Trophoblast cell (in vitro differentiated cells and primary cell): Measurements from ENCODE around the gene FLACC1.

ENCODE experiments used
- DNase-seq, 2 donors: peaks; one replicate each; pipeline ENCODE4 v3.0.0-alpha.2; 2016
- H2AFZ ChIP-seq: 2 replicates; pipeline ENCODE4 v1.6.1; 2013; ENCODE audit warnings: low read length, moderate library complexity, mild to moderate bottlenecking; ENCODE audit not compliant: insufficient read depth, poor library complexity
- H2AK5ac ChIP-seq: 2 replicates; pipeline ENCODE4 v1.6.1; 2013; ENCODE audit warnings: mild to moderate bottlenecking, low read length
- H2BK120ac ChIP-seq: 2 replicates; pipeline ENCODE4 v1.6.1; 2013; ENCODE audit warnings: low read length, mild to moderate bottlenecking, moderate library complexity; ENCODE audit not compliant: insufficient read depth, poor library complexity
- H2BK12ac ChIP-seq: 2 replicates; pipeline ENCODE4 v1.6.1; 2013; ENCODE audit warnings: mild to moderate bottlenecking, low read length, moderate library complexity
- H2BK5ac ChIP-seq: 2 replicates; pipeline ENCODE4 v1.6.1; 2013; ENCODE audit warnings: low read length, low read depth, moderate library complexity, mild to moderate bottlenecking; ENCODE audit not compliant: poor library complexity
- H3K14ac ChIP-seq: 2 replicates; pipeline ENCODE4 v1.6.1; 2013; ENCODE audit warnings: mild to moderate bottlenecking, low read length
- H3K18ac ChIP-seq: 2 replicates; pipeline ENCODE4 v1.6.1; 2013; ENCODE audit warnings: mild to moderate bottlenecking, low read length
- H3K23ac ChIP-seq: 2 replicates; pipeline ENCODE4 v1.6.1; 2013; ENCODE audit warnings: low read length
- H3K27ac ChIP-seq: 2 replicates; pipeline ENCODE4 v1.5.1; 2013; ENCODE audit warnings: low read depth, mild to moderate bottlenecking, inconsistent platforms, low read length, moderate library complexity
- H3K27me3 ChIP-seq: 2 replicates; pipeline ENCODE4 v1.6.1; 2013; ENCODE audit warnings: inconsistent platforms, mild to moderate bottlenecking, low read length, moderate library complexity; ENCODE audit not compliant: insufficient read depth
- H3K36me3 ChIP-seq, 2 experiments: 1 replicate in 1 of 2; 2 replicates in 1 of 2; pipeline ENCODE4 v1.6.1; 2013; ENCODE audit warnings: low read length in 2 of 2, mild to moderate bottlenecking in 2 of 2, moderate library complexity in 1 of 2; ENCODE audit not compliant: insufficient read depth in 2 of 2, control insufficient read depth in 1 of 2
- H3K4ac ChIP-seq: 2 replicates; pipeline ENCODE4 v1.6.1; 2013; ENCODE audit warnings: low read depth, mild to moderate bottlenecking, low read length, moderate library complexity
- H3K4me1 ChIP-seq, 2 experiments: 1 replicate in 1 of 2; 2 replicates in 1 of 2; pipeline ENCODE4 v1.6.1; 2013; ENCODE audit warnings: low read length in 2 of 2, mild to moderate bottlenecking in 2 of 2, moderate library complexity in 1 of 2; ENCODE audit not compliant: insufficient read depth in 2 of 2, control insufficient read depth in 1 of 2
- H3K4me2 ChIP-seq: 2 replicates; pipeline ENCODE4 v1.6.1; 2013; ENCODE audit warnings: inconsistent platforms, mild to moderate bottlenecking, low read length, moderate library complexity
- H3K4me3 ChIP-seq: 2 replicates; pipeline ENCODE4 v1.5.1; 2013; ENCODE audit warnings: mild to moderate bottlenecking, low read depth, low read length, inconsistent platforms
- H3K79me1 ChIP-seq: one replicate; pipeline ENCODE4 v1.6.1; 2013; ENCODE audit warnings: low read length
- H3K79me2 ChIP-seq: 2 replicates; pipeline ENCODE4 v1.6.1; 2013; ENCODE audit warnings: low read length, mild to moderate bottlenecking; ENCODE audit not compliant: control insufficient read depth, insufficient read depth, poor library complexity
- H3K9ac ChIP-seq: 2 replicates; pipeline ENCODE4 v1.6.1; 2013; ENCODE audit warnings: mild to moderate bottlenecking, low read length
- H3K9me3 ChIP-seq: 2 replicates; pipeline ENCODE4 v1.6.1; 2013; ENCODE audit warnings: low read depth, mild to moderate bottlenecking, control low read depth, inconsistent platforms, low read length; ENCODE audit not compliant: insufficient read depth
- H4K12ac ChIP-seq: 2 replicates; pipeline ENCODE4 v1.6.1; 2013; ENCODE audit warnings: low read depth, mild to moderate bottlenecking, low read length, moderate library complexity
- H4K8ac ChIP-seq: 2 replicates; pipeline ENCODE4 v1.6.1; 2013; ENCODE audit warnings: low read depth, mild to moderate bottlenecking, low read length, moderate library complexity
- H4K91ac ChIP-seq: one replicate; pipeline ENCODE4 v1.6.1; 2013; ENCODE audit warnings: low read depth, mild to moderate bottlenecking, low read length, moderate library complexity
- WGBS: extraction: QIAGEN DNeasy Blood & Tissue Kit; methylation state at CpG from one replicate; pipeline ENCODE4 v1.1.7; 2013; ENCODE audit warnings: missing lambda C conversion rate; ENCODE audit not compliant: insufficient read length, insufficient coverage; ENCODE audit errors: extremely low coverage; 5-methylcytosine and 5-hydroxymethylcytosine counted together

FLACC1 gene

GRCh38 chr2:201256082-201256481 lies 101.1 kb downstream of the FLACC1 start:
- Histone ChIP-seq H2BK12ac (no peak overlapping the region), H2AFZ (no peak overlapping the region)
- WGBS: no CpG with 5 or more reads among the region's 3 CpGs

GRCh38 chr2:201255408-201256033 lies 101.6 kb downstream of the FLACC1 start:
- H3K14ac ChIP-seq: no peak overlapping the region
- no peak overlapping the region for H3K4me3 ChIP-seq
- no peak overlapping the region for H4K8ac ChIP-seq
- H3K18ac ChIP-seq: no peak overlapping the region
- WGBS: no CpG with 5 or more reads among the region's 3 CpGs
- H3K9ac ChIP-seq: no peak overlapping the region
- H3K36me3 ChIP-seq: no peaks in the 10 kb centered on the region
- H3K9me3 ChIP-seq: no peaks in the 10 kb centered on the region
- peaks cover 12% of the 10 kb centered on the region for H3K79me1 ChIP-seq
- no peak overlapping the region for H4K91ac ChIP-seq
- H3K4me2 ChIP-seq: no peak overlapping the region
- no peak overlapping the region for H2BK12ac ChIP-seq
- H3K23ac ChIP-seq: no peak overlapping the region
- no peak overlapping the region for H3K27ac ChIP-seq
- H2AK5ac ChIP-seq: no peak overlapping the region
- DNase-seq: no peak
- H2AFZ ChIP-seq: no peak overlapping the region
- no peak overlapping the region for H2BK5ac ChIP-seq
- no peak overlapping the region for H2BK120ac ChIP-seq
- no peaks in the 10 kb centered on the region for H3K79me2 ChIP-seq
- no peaks in the 10 kb centered on the region for H3K27me3 ChIP-seq
- no peak overlapping the region for H3K4ac ChIP-seq
- H4K12ac ChIP-seq: no peak overlapping the region
- H3K4me1 ChIP-seq: peaks cover 8 to 12% of the 10 kb centered on the region in 2 experiments

More at GRCh38 chr2:201256082-201256481, 101.1 kb downstream of the FLACC1 start:
- Histone ChIP-seq H3K36me3 (no peaks in the 10 kb centered on the region), H3K23ac (no peak overlapping the region), H3K9ac (no peak overlapping the region), H3K27me3 (no peaks in the 10 kb centered on the region), H3K4me2 (no peak overlapping the region), H3K79me1 (peaks cover 12% of the 10 kb centered on the region), H3K27ac (no peak overlapping the region), H3K4ac (no peak overlapping the region), H3K14ac (no peak overlapping the region), H4K8ac (no peak overlapping the region), H2BK5ac (no peak overlapping the region), H3K18ac (no peak overlapping the region), H3K9me3 (no peaks in the 10 kb centered on the region), H2AK5ac (no peak overlapping the region), H3K4me3 (no peak overlapping the region), H3K79me2 (no peaks in the 10 kb centered on the region), H2BK120ac (no peak overlapping the region), H3K4me1 (peaks cover 8 to 12% of the 10 kb centered on the region in 2 experiments), H4K12ac (no peak overlapping the region), H4K91ac (no peak overlapping the region)
- DNase-seq: no peak

DNA sequence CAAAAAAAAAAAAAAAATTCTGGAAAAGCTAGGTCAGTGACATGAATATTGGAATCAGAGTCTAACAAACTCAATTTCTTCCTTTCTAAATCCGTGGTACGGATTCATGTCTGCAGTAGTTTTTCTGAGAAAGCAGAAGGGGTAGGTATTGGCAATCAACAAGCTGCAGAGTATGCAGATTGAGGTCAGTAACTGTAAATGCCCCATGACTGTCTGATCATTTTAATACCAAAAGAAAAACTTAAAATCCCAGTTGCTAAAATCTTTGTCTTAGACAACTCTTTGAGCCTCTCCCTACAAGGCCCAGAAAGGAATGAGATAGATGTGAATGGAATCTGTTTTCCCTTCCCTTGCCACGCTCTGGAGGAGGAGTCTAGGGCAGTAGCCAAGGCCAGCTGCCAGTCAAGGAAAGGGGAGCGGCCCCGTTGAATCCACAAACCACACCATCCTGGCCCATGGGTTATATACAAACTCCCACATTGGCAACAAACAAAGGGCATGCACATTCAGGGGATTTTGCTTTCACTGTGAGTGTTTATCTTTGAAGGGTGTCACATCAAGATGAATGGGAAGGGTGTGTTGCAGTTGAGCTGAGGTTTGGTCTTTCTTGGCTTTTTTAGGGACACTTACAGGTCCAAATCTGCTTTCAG lies 102.9 kb downstream of the FLACC1 start:
- Histone ChIP-seq H3K79me1 (peaks cover 12% of the 10 kb centered on the region), H3K9ac (no peak overlapping the region), H3K79me2 (no peaks in the 10 kb centered on the region), H3K9me3 (no peaks in the 10 kb centered on the region), H3K4me2 (no peak overlapping the region), H3K14ac (no peak overlapping the region), H3K18ac (no peak overlapping the region), H3K4me3 (no peak overlapping the region), H3K27ac (no peak overlapping the region), H3K4ac (no peak overlapping the region), H3K4me1 (peaks cover 7 to 8% of the 10 kb centered on the region in 2 experiments), H4K91ac (no peak overlapping the region), H2AFZ (no peak overlapping the region), H2BK120ac (no peak overlapping the region), H3K27me3 (no peaks in the 10 kb centered on the region), H4K8ac (no peak overlapping the region), H2AK5ac (no peak overlapping the region), H3K36me3 (no peaks in the 10 kb centered on the region), H4K12ac (no peak overlapping the region), H2BK12ac (no peak overlapping the region), H3K23ac (no peak overlapping the region), H2BK5ac (no peak overlapping the region)
- DNase-seq: no peak
- WGBS: no CpG with 5 or more reads among the region's 5 CpGs

DNA sequence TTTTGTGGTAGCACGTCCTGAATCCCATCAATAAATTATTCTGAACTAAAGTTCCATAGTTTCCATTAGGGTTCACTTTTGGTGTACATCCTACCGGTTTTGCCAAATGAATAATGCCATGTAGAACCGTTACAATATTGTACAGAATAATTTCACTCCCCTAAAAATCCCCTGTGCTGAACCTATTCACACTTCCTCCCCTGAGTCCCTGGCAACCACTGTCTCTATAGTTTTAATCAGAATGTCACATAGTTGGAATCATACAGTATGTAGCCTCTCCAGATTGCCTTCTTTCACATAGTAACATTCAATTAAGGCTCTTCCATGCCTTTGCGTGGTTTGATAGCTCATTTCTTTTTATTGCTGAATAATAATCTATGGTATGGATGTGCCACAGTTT lies 106.4 kb downstream of the FLACC1 start:
- H3K9me3 ChIP-seq: no peaks in the 10 kb centered on the region
- no peak overlapping the region for H3K18ac ChIP-seq
- DNase-seq: no peak
- no peak overlapping the region for H3K23ac ChIP-seq
- H4K12ac ChIP-seq: no peak overlapping the region
- no peak overlapping the region for H3K27ac ChIP-seq
- H2BK5ac ChIP-seq: no peak overlapping the region
- no peaks in the 10 kb centered on the region for H3K79me2 ChIP-seq
- H3K4ac ChIP-seq: no peak overlapping the region
- H2BK12ac ChIP-seq: no peak overlapping the region
- H3K4me3 ChIP-seq: no peak overlapping the region
- WGBS: no CpG with 5 or more reads among the region's 4 CpGs
- H3K27me3 ChIP-seq: no peaks in the 10 kb centered on the region
- H4K8ac ChIP-seq: no peak overlapping the region
- H2AFZ ChIP-seq: no peak overlapping the region
- no peaks in the 10 kb centered on the region for H3K79me1 ChIP-seq
- no peak overlapping the region for H3K4me2 ChIP-seq
- H2AK5ac ChIP-seq: no peak overlapping the region
- H3K9ac ChIP-seq: no peak overlapping the region
- H3K36me3 ChIP-seq: no peaks in the 10 kb centered on the region
- H3K4me1 ChIP-seq: no peaks in the 10 kb centered on the region
- H2BK120ac ChIP-seq: no peak overlapping the region
- H3K14ac ChIP-seq: no peak overlapping the region
- no peak overlapping the region for H4K91ac ChIP-seq
